ENCODE data around the gene HEATR5B.

GRCh38 chr2:37119157-37119556 lies 35.0 kb upstream of the HEATR5B start:
- TF ChIP-seq CTCF (IDR thresholded peaks at IDR 0.05; ENCODE audit: insufficient read depth, low read length) (no peak), GABPA (IDR thresholded peaks at IDR 0.05; ENCODE audit: low read depth) (no peak)
